Activated naive CD4-positive, alpha-beta T cell treated with anti-CD3 and anti-CD28 coated beads, Interleukin-2, amount 50 U/mL, for 24 hours (primary cell): ENCODE data around the gene GNPTAB.

Experiments used
- H3K27ac Mint-ChIP-seq: one replicate; pipeline ENCODE4 v1.8.0; 2021; ENCODE audit warnings: mild to moderate bottlenecking, mixed read lengths
- H3K27me3 Mint-ChIP-seq: one replicate; pipeline ENCODE4 v1.8.0; 2021; ENCODE audit warnings: mixed read lengths
- H3K36me3 Mint-ChIP-seq: one replicate; pipeline ENCODE4 v1.8.0; 2021; ENCODE audit warnings: mixed read lengths
- H3K4me1 Mint-ChIP-seq: one replicate; pipeline ENCODE4 v1.8.0; 2021; ENCODE audit warnings: mixed read lengths
- H3K4me3 Mint-ChIP-seq: one replicate; pipeline ENCODE4 v1.8.0; 2021; ENCODE audit warnings: mild to moderate bottlenecking, mixed read lengths
- H3K9me3 Mint-ChIP-seq: one replicate; pipeline ENCODE4 v1.8.0; 2021; ENCODE audit warnings: mixed read lengths

GNPTAB gene

GRCh38 chr12:101775816-101776215, 54.9 kb downstream of the GNPTAB start:
- peak overlapping the region; percentile 53 for H3K27ac Mint-ChIP-seq
- H3K27me3 Mint-ChIP-seq: no peaks in the 10 kb centered on the region
- H3K9me3 Mint-ChIP-seq: no peaks in the 10 kb centered on the region
- H3K4me1 Mint-ChIP-seq: peaks cover 7% of the 10 kb centered on the region
- peaks cover 3% of the 10 kb centered on the region for H3K36me3 Mint-ChIP-seq
- no peak overlapping the region for H3K4me3 Mint-ChIP-seq

- Mint-ChIP-seq H3K9me3 (no peaks in the 10 kb centered on the region), H3K4me3 (no peak overlapping the region), H3K27ac (peak overlapping the region; percentile 56), H3K4me1 (peaks cover 7% of the 10 kb centered on the region), H3K27me3 (no peaks in the 10 kb centered on the region), H3K36me3 (peaks cover 6% of the 10 kb centered on the region)
These were observed 57.1 kb downstream of the GNPTAB start for GRCh38 chr12:101773650-101774162.

GRCh38 chr12:101772012-101772775, 58.6 kb downstream of the GNPTAB start:
- no peak overlapping the region for H3K4me3 Mint-ChIP-seq
- peaks cover 6% of the 10 kb centered on the region for H3K36me3 Mint-ChIP-seq
- H3K27ac Mint-ChIP-seq: peak overlapping the region; percentile 8
- peaks cover 7% of the 10 kb centered on the region for H3K4me1 Mint-ChIP-seq
- H3K27me3 Mint-ChIP-seq: no peaks in the 10 kb centered on the region
- H3K9me3 Mint-ChIP-seq: no peaks in the 10 kb centered on the region

GRCh38 chr12:101769865-101770264, 60.9 kb downstream of the GNPTAB start:
- H3K4me1 Mint-ChIP-seq: peaks cover 7% of the 10 kb centered on the region
- H3K36me3 Mint-ChIP-seq: peaks cover 6% of the 10 kb centered on the region
- no peak overlapping the region for H3K4me3 Mint-ChIP-seq
- H3K9me3 Mint-ChIP-seq: no peaks in the 10 kb centered on the region
- H3K27ac Mint-ChIP-seq: no peak overlapping the region
- H3K27me3 Mint-ChIP-seq: no peaks in the 10 kb centered on the region

GRCh38 chr12:101768781-101769180, 62.0 kb downstream of the GNPTAB start:
- H3K4me1 Mint-ChIP-seq: peaks cover 7% of the 10 kb centered on the region
- H3K9me3 Mint-ChIP-seq: no peaks in the 10 kb centered on the region
- no peak overlapping the region for H3K4me3 Mint-ChIP-seq
- H3K36me3 Mint-ChIP-seq: peaks cover 6% of the 10 kb centered on the region
- H3K27ac Mint-ChIP-seq: no peak overlapping the region
- no peaks in the 10 kb centered on the region for H3K27me3 Mint-ChIP-seq

GRCh38 chr12:101767537-101767936, 63.2 kb downstream of the GNPTAB start:
- H3K27me3 Mint-ChIP-seq: no peaks in the 10 kb centered on the region

GRCh38 chr12:101764051-101764792, 66.5 kb downstream of the GNPTAB start:
- Mint-ChIP-seq H3K4me3 (no peak overlapping the region), H3K27ac (no peak overlapping the region), H3K4me1 (peaks cover 3% of the 10 kb centered on the region), H3K9me3 (no peaks in the 10 kb centered on the region), H3K27me3 (no peaks in the 10 kb centered on the region), H3K36me3 (peaks cover 3% of the 10 kb centered on the region)

More at GRCh38 chr12:101767537-101767936, 63.2 kb downstream of the GNPTAB start:
- no peak overlapping the region for H3K27ac Mint-ChIP-seq
- peaks cover 4% of the 10 kb centered on the region for H3K36me3 Mint-ChIP-seq
- H3K4me3 Mint-ChIP-seq: no peak overlapping the region
- no peaks in the 10 kb centered on the region for H3K9me3 Mint-ChIP-seq
- H3K4me1 Mint-ChIP-seq: peaks cover 3% of the 10 kb centered on the region

GRCh38 chr12:101763246-101763931, 67.4 kb downstream of the GNPTAB start:
- H3K36me3 Mint-ChIP-seq: peaks cover 3% of the 10 kb centered on the region
- H3K4me1 Mint-ChIP-seq: peaks cover 3% of the 10 kb centered on the region
- no peaks in the 10 kb centered on the region for H3K27me3 Mint-ChIP-seq
- H3K27ac Mint-ChIP-seq: no peak overlapping the region
- no peak overlapping the region for H3K4me3 Mint-ChIP-seq
- no peaks in the 10 kb centered on the region for H3K9me3 Mint-ChIP-seq

GRCh38 chr12:101761781-101762180, 69.0 kb downstream of the GNPTAB start:
- peaks cover 3% of the 10 kb centered on the region for H3K36me3 Mint-ChIP-seq
- H3K4me1 Mint-ChIP-seq: peaks cover 3% of the 10 kb centered on the region
- no peak overlapping the region for H3K27ac Mint-ChIP-seq
- no peaks in the 10 kb centered on the region for H3K27me3 Mint-ChIP-seq
- no peaks in the 10 kb centered on the region for H3K9me3 Mint-ChIP-seq
- no peak overlapping the region for H3K4me3 Mint-ChIP-seq

- Mint-ChIP-seq H3K27ac (no peak overlapping the region), H3K9me3 (no peaks in the 10 kb centered on the region), H3K4me1 (peaks cover 3% of the 10 kb centered on the region), H3K4me3 (no peak overlapping the region), H3K27me3 (no peaks in the 10 kb centered on the region), H3K36me3 (peaks cover 3% of the 10 kb centered on the region)
These were observed 69.4 kb downstream of the GNPTAB start for GRCh38 chr12:101761350-101761749.

GRCh38 chr12:101759396-101760047, 71.2 kb downstream of the GNPTAB start:
- no peak overlapping the region for H3K27ac Mint-ChIP-seq
- H3K4me3 Mint-ChIP-seq: no peak overlapping the region
- peaks cover 5% of the 10 kb centered on the region for H3K36me3 Mint-ChIP-seq
- no peaks in the 10 kb centered on the region for H3K9me3 Mint-ChIP-seq
- peaks cover 3% of the 10 kb centered on the region for H3K4me1 Mint-ChIP-seq
- H3K27me3 Mint-ChIP-seq: no peaks in the 10 kb centered on the region

GRCh38 chr12:101750152-101750551, 80.6 kb downstream of the GNPTAB start:
- H3K4me1 Mint-ChIP-seq: no peaks in the 10 kb centered on the region
- H3K27ac Mint-ChIP-seq: no peak overlapping the region
- H3K4me3 Mint-ChIP-seq: no peak overlapping the region
- H3K9me3 Mint-ChIP-seq: no peaks in the 10 kb centered on the region
- H3K36me3 Mint-ChIP-seq: peaks cover 13% of the 10 kb centered on the region
- H3K27me3 Mint-ChIP-seq: no peaks in the 10 kb centered on the region

- no peak overlapping the region for H3K4me3 Mint-ChIP-seq
- no peaks in the 10 kb centered on the region for H3K27me3 Mint-ChIP-seq
- H3K36me3 Mint-ChIP-seq: peaks cover 14% of the 10 kb centered on the region
- no peaks in the 10 kb centered on the region for H3K4me1 Mint-ChIP-seq
- H3K9me3 Mint-ChIP-seq: no peaks in the 10 kb centered on the region
- H3K27ac Mint-ChIP-seq: no peak overlapping the region
These were observed 81.1 kb downstream of the GNPTAB start for GRCh38 chr12:101749657-101750056.

GRCh38 chr12:101748907-101749306, 81.9 kb downstream of the GNPTAB start:
- H3K27me3 Mint-ChIP-seq: no peaks in the 10 kb centered on the region
- H3K4me3 Mint-ChIP-seq: no peak overlapping the region
- no peaks in the 10 kb centered on the region for H3K9me3 Mint-ChIP-seq
- no peaks in the 10 kb centered on the region for H3K4me1 Mint-ChIP-seq
- no peak overlapping the region for H3K27ac Mint-ChIP-seq
- peaks cover 14% of the 10 kb centered on the region for H3K36me3 Mint-ChIP-seq

- peak overlapping the region; percentile 36 for H3K27ac Mint-ChIP-seq
- peaks cover 10% of the 10 kb centered on the region for H3K36me3 Mint-ChIP-seq
- H3K27me3 Mint-ChIP-seq: no peaks in the 10 kb centered on the region
- H3K4me3 Mint-ChIP-seq: no peak overlapping the region
- no peaks in the 10 kb centered on the region for H3K9me3 Mint-ChIP-seq
- no peaks in the 10 kb centered on the region for H3K4me1 Mint-ChIP-seq
These were observed 83.1 kb downstream of the GNPTAB start for GRCh38 chr12:101747697-101748096.
